Ascending aorta (tissue), 2 donors: Measurements from ENCODE around the gene CA10. TPM values are rescaled to one million over a fixed set of nuclear protein-coding genes. Genes with fewer than 3 reads are reported as not detected.

Source experiments
- DNase-seq, 2 donors: peaks; one replicate each; pipeline ENCODE4 v3.0.0-alpha.2; 2019; ENCODE audit warnings: low spot score in 2 of 2
- H3K27ac ChIP-seq, 2 donors: fragments of 200-600 bp; sonication (generic); one replicate each; pipeline ENCODE4 v1.5.1; 2016 to 2017; ENCODE audit warnings: mild to moderate bottlenecking in 1 of 2
- H3K27me3 ChIP-seq: fragments of 200-600 bp; sonication (generic); one replicate; pipeline ENCODE4 v1.5.1; 2017
- H3K36me3 ChIP-seq, 2 donors: fragments of 200-600 bp; sonication (generic); one replicate each; pipeline ENCODE4 v1.5.1; 2016
- H3K4me1 ChIP-seq, 2 donors: fragments of 200-600 bp; sonication (generic); one replicate each; pipeline ENCODE4 v1.5.1; 2016 to 2017; ENCODE audit warnings: mild to moderate bottlenecking in 1 of 2
- H3K4me3 ChIP-seq, 2 donors: fragments of 200-600 bp; sonication (generic); one replicate each; pipeline ENCODE4 v1.5.1; 2016 to 2017; ENCODE audit warnings: mild to moderate bottlenecking in 1 of 2
- H3K9me3 ChIP-seq, 2 donors: fragments of 200-600 bp; sonication (generic); one replicate each; pipeline ENCODE4 v1.5.1; 2016
- intact Hi-C: fragments of 100-400 bp; cut with DNase I; formaldehyde crosslinking; loops from one replicate; pipeline ENCODE4 v1.15.1; 2023
- total RNA-seq: library from RNA; depleted of rRNA; stranded (reverse); fragments of >200 nt; gene quantifications from one replicate; pipeline ENCODE4 v1.1.0, GENCODE V29; 2016
- TF ChIP-seq, protein P1 (sequence below), 3 experiments: fragments of 200-600 bp in 2 of 3; fragments of 450-650 bp in 1 of 3; sonication (generic) in 2 of 3; IDR thresholded peaks; one replicate each; pipeline ENCODE4 v1.5.1; 2016 to 2019; ENCODE audit warnings: antibody characterized with exemption in 3 of 3, mild to moderate bottlenecking in 1 of 3, moderate library complexity in 1 of 3

The CA10 gene
- total RNA-seq, 1 donor from 2014 or later = not detected

GRCh38 chr17:51992864-51993416 is 165.6 kb downstream of the CA10 start:
- DNase-seq = no peak
- Histone ChIP-seq H3K4me1 (no peaks in the 10 kb centered on the region), H3K27ac (no peak overlapping the region), H3K36me3 (no peaks in the 10 kb centered on the region), H3K4me3 (no peak overlapping the region), H3K27me3 (no peaks in the 10 kb centered on the region), H3K9me3 (no peaks in the 10 kb centered on the region)
- intact Hi-C loops = no loop called here
- TF ChIP-seq, protein P1, sequence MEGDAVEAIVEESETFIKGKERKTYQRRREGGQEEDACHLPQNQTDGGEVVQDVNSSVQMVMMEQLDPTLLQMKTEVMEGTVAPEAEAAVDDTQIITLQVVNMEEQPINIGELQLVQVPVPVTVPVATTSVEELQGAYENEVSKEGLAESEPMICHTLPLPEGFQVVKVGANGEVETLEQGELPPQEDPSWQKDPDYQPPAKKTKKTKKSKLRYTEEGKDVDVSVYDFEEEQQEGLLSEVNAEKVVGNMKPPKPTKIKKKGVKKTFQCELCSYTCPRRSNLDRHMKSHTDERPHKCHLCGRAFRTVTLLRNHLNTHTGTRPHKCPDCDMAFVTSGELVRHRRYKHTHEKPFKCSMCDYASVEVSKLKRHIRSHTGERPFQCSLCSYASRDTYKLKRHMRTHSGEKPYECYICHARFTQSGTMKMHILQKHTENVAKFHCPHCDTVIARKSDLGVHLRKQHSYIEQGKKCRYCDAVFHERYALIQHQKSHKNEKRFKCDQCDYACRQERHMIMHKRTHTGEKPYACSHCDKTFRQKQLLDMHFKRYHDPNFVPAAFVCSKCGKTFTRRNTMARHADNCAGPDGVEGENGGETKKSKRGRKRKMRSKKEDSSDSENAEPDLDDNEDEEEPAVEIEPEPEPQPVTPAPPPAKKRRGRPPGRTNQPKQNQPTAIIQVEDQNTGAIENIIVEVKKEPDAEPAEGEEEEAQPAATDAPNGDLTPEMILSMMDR (IDR thresholded peaks at IDR 0.05) = no peak

- Histone ChIP-seq H3K36me3 (no peaks in the 10 kb centered on the region), H3K9me3 (no peaks in the 10 kb centered on the region), H3K27ac (no peak overlapping the region), H3K27me3 (no peaks in the 10 kb centered on the region), H3K4me3 (no peak overlapping the region), H3K4me1 (no peaks in the 10 kb centered on the region)
- DNase-seq = no peak
- TF ChIP-seq, protein P1 (IDR thresholded peaks at IDR 0.05) = no peak
- intact Hi-C loops = no loop called here
These were observed 187.4 kb downstream of the CA10 start for GRCh38 chr17:51971121-51971520.

- Histone ChIP-seq H3K4me3 (no peak overlapping the region), H3K4me1 (no peaks in the 10 kb centered on the region), H3K9me3 (no peaks in the 10 kb centered on the region), H3K27me3 (no peaks in the 10 kb centered on the region), H3K27ac (no peak overlapping the region), H3K36me3 (no peaks in the 10 kb centered on the region)
- no peak for DNase-seq
- intact Hi-C loops = no loop called here
- TF ChIP-seq, protein P1 (IDR thresholded peaks at IDR 0.05) = no peak
These were observed 196.8 kb downstream of the CA10 start for GRCh38 chr17:51961689-51962088.

DNA sequence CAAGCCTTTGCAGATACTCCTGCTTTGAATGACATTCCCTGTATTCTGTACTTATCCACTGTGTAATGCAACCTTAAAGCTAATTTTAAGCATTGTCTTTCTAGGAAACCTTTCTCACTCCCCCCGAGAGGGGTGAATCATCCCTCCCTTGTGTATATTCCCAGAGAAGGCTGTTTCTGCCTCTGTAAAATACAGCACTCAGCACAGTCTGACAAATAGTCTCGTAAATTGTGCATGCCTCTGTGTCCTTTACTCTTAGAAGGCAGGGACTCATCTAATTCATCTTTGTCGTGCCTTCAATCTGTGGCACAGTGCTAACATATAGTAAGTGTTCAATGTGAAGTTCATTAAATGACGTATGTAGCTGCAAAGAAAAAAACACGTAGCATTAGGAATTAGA is 200.7 kb downstream of the CA10 start:
- Histone ChIP-seq H3K9me3 (no peaks in the 10 kb centered on the region), H3K36me3 (no peaks in the 10 kb centered on the region), H3K27me3 (no peaks in the 10 kb centered on the region), H3K4me1 (no peaks in the 10 kb centered on the region), H3K4me3 (no peak overlapping the region), H3K27ac (no peak overlapping the region)
- intact Hi-C loops = no loop called here
- TF ChIP-seq, protein P1 (IDR thresholded peaks at IDR 0.05) = no peak
- no peak for DNase-seq

DNA sequence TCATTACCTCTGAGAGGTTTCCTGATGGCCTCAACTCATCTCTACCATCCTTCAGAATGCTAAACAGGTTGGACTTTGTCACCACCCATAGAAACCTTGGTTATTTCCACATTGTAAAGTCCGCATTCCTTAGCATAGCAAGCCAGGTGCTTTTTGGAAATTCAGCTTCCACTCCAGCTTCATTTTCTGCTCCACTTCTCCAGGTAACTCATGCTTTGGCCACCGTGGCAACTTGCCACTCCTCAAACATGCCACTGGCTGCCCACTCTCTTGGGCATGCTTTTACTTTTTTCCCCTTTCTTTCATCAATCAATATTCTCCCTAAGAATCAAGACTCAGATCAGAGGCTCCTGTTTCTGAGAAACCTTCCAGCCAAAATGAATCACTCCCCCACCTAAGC is 203.3 kb downstream of the CA10 start:
- no peaks in the 10 kb centered on the region for H3K36me3 ChIP-seq
- intact Hi-C loops = no loop called here
- no peak overlapping the region for H3K4me3 ChIP-seq
- no peaks in the 10 kb centered on the region for H3K4me1 ChIP-seq
- no peaks in the 10 kb centered on the region for H3K27me3 ChIP-seq
- H3K27ac ChIP-seq = no peak overlapping the region
- no peaks in the 10 kb centered on the region for H3K9me3 ChIP-seq
- TF ChIP-seq, protein P1 (IDR thresholded peaks at IDR 0.05) = no peak
- no peak for DNase-seq

DNA sequence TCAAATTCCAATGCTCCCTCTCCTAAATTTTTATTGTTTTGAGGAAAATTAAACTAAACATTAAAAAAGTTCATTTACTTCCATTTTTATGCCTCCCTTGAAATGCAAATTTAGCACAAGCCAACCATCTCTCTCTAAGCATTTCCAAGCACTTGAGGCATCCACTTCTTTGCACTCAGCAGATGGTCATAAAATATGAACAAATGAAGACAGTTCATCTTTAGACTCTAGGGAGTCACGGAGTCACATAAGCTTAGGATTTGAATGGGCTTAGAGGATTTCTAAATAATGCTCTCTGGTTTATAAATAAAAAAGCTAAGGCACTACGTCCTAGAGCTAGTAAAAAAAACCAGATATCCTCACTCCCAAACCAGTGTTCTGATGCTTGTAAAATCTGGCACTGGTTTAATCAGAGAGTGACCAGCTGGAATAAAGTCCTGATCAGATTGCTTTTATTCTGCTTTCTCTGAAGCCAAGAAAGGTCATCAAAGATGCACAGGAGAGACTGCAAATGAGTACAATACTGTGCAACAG is 204.2 kb downstream of the CA10 start:
- Histone ChIP-seq H3K4me1 (no peaks in the 10 kb centered on the region), H3K27ac (no peak overlapping the region), H3K4me3 (no peak overlapping the region), H3K9me3 (no peaks in the 10 kb centered on the region), H3K36me3 (no peaks in the 10 kb centered on the region), H3K27me3 (no peaks in the 10 kb centered on the region)
- intact Hi-C loops = no loop called here
- TF ChIP-seq, protein P1 (IDR thresholded peaks at IDR 0.05) = no peak
- DNase-seq = no peak
